Measurements from ENCODE around the gene IL25.
A peak's percentile ranks its signal among the peaks of the same experiment; 100 is the strongest.

IL25 gene

DNA sequence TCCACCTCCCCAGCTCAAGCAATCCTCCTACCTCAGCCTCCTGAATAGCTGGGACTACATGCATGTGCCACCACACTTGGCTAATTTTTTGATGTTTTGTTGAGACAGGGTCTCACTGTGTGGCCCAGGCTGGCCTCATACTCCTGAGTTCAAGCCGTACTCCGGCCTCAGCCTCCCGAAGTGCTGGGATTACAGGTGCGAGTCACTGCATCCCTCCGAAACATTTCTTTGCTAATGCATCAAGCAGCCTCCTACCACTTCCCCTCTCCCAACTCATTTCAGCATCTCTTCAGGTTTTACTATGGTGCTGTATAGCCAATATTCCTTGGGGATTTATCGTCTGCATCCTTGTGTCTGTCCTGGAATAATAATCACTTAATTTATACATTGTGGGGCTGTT lies 17.6 kb upstream of the IL25 start:
- DNase-seq (ENCODE audit: low spot score), result no peak
- H3K27ac ChIP-seq (replicated peaks; ENCODE audit: low read length), result no peak overlapping the region
- H2AK5ac ChIP-seq (ENCODE audit: low read depth, low read length), result no peak overlapping the region
- H3K4me3 ChIP-seq (ENCODE audit: low read length in 2 of 2), result no peak overlapping the region
- no peak overlapping the region for H2BK5ac ChIP-seq (ENCODE audit: low read length)
- no peak overlapping the region for H3K4ac ChIP-seq (ENCODE audit: low read length)
- no peak overlapping the region for H3K23ac ChIP-seq (ENCODE audit: low read depth, low read length, poor library complexity)
- H2BK15ac ChIP-seq (ENCODE audit: low read length), result no peak overlapping the region
- H3K36me3 ChIP-seq (replicated peaks in 1 of 2; ENCODE audit: control insufficient read depth in 2 of 2, insufficient read depth in 2 of 2, low read length in 2 of 2), result peaks cover 26 to 53% of the 10 kb centered on the region in 2 donors
- peaks cover 0 to 9% of the 10 kb centered on the region in 2 donors for H3K4me1 ChIP-seq (ENCODE audit: control insufficient read depth in 2 of 2, insufficient read depth in 1 of 2, low read depth in 1 of 2, low read length in 2 of 2)
- H2BK12ac ChIP-seq (ENCODE audit: low read length), result no peak overlapping the region
- peak overlapping the region; percentile 22 for H3K14ac ChIP-seq (ENCODE audit: low read length)
- WGBS, 2 donors (ENCODE audit: extremely low coverage in 2 of 2, insufficient read length in 2 of 2, insufficient replicate concordance in 1 of 2), result no CpG with 5 or more reads among the region's 6 CpGs
- H3K18ac ChIP-seq (ENCODE audit: low read length), result no peak overlapping the region
- peaks cover 0 to 3% (median 0%) of the 10 kb centered on the region in 3 experiments for H3K27me3 ChIP-seq (ENCODE audit: control insufficient read depth in 3 of 3, insufficient read depth in 3 of 3, low read depth in 1 of 3, low read length in 3 of 3)
- H2BK120ac ChIP-seq (ENCODE audit: low read depth, low read length), result no peak overlapping the region
- no peaks in the 10 kb centered on the region for H3K9me3 ChIP-seq (replicated peaks in 1 of 2; ENCODE audit: control insufficient read depth in 2 of 2, insufficient read depth in 1 of 2, low read depth in 1 of 2, low read length in 2 of 2)
- H3K9ac ChIP-seq (ENCODE audit: low read depth, low read length, poor library complexity), result no peak overlapping the region
- no peak overlapping the region for H3K4me2 ChIP-seq (ENCODE audit: insufficient read depth, low read length, poor library complexity, severe bottlenecking)
- no peak overlapping the region for H4K8ac ChIP-seq (ENCODE audit: low read depth, low read length)
- H3K79me1 ChIP-seq (ENCODE audit: low read depth, low read length), result peaks cover 1% of the 10 kb centered on the region
- H2AFZ ChIP-seq (ENCODE audit: low read length), result no peak overlapping the region
- no peak overlapping the region for H4K91ac ChIP-seq (ENCODE audit: low read depth, low read length, poor library complexity)

DNA sequence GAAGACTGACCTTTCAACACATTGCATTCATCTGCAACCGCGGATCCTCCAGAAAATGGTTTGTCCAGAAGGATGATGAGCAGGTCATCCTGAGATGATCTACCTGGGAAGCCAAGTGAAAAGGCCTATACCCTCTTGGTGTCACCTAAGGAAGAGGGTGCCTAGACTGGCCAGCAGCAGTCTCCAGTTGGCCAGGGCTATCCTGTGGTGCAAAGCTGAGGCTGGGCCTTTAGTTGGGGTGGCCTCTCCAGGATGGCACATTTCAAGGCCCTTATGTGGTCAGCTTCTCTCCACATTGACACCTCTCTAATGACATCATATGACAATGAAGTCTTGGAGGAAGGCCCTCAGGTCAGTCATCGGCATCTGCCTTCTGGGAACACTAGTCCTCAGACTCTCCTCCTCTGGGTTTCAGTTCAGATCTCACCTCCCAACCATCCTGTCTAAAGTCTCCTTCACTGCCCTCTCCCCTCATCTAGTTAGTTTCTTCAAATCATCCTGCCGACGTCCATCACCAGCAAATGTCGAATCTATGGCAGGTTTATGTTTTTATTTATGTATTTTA lies 16.7 kb upstream of the IL25 start:
- WGBS, 2 donors (ENCODE audit: extremely low coverage in 2 of 2, insufficient read length in 2 of 2, insufficient replicate concordance in 1 of 2), result no CpG with 5 or more reads among the region's 6 CpGs
- no peak overlapping the region for H3K18ac ChIP-seq (ENCODE audit: low read length)
- no peak overlapping the region for H3K4me3 ChIP-seq (ENCODE audit: low read length in 2 of 2)

GRCh38 chr14:23356662-23357061 lies 15.9 kb upstream of the IL25 start:
- Histone ChIP-seq H3K9me3 (replicated peaks in 1 of 2; ENCODE audit: control insufficient read depth in 2 of 2, insufficient read depth in 1 of 2, low read depth in 1 of 2, low read length in 2 of 2) (no peaks in the 10 kb centered on the region), H2BK15ac (ENCODE audit: low read length) (no peak overlapping the region), H2BK5ac (ENCODE audit: low read length) (no peak overlapping the region), H3K9ac (ENCODE audit: low read depth, low read length, poor library complexity) (no peak overlapping the region), H3K4me3 (ENCODE audit: low read length in 2 of 2) (no peak overlapping the region), H2BK12ac (ENCODE audit: low read length) (no peak overlapping the region), H3K4ac (ENCODE audit: low read length) (no peak overlapping the region), H4K8ac (ENCODE audit: low read depth, low read length) (no peak overlapping the region), H3K23ac (ENCODE audit: low read depth, low read length, poor library complexity) (no peak overlapping the region), H3K36me3 (replicated peaks in 1 of 2; ENCODE audit: control insufficient read depth in 2 of 2, insufficient read depth in 2 of 2, low read length in 2 of 2) (peaks cover 38 to 62% of the 10 kb centered on the region in 2 donors), H2BK120ac (ENCODE audit: low read depth, low read length) (no peak overlapping the region), H3K14ac (ENCODE audit: low read length) (no peak overlapping the region), H3K4me1 (ENCODE audit: control insufficient read depth in 2 of 2, insufficient read depth in 1 of 2, low read depth in 1 of 2, low read length in 2 of 2) (peaks cover 0 to 5% of the 10 kb centered on the region in 2 donors), H3K18ac (ENCODE audit: low read length) (no peak overlapping the region), H3K4me2 (ENCODE audit: insufficient read depth, low read length, poor library complexity, severe bottlenecking) (no peak overlapping the region), H3K27ac (replicated peaks; ENCODE audit: low read length) (no peak overlapping the region), H2AK5ac (ENCODE audit: low read depth, low read length) (no peak overlapping the region), H4K91ac (ENCODE audit: low read depth, low read length, poor library complexity) (no peak overlapping the region), H3K27me3 (ENCODE audit: control insufficient read depth in 3 of 3, insufficient read depth in 3 of 3, low read depth in 1 of 3, low read length in 3 of 3) (peaks cover 0 to under 1% (median 0%) of the 10 kb centered on the region in 3 experiments), H2AFZ (ENCODE audit: low read length) (no peak overlapping the region), H3K79me1 (ENCODE audit: low read depth, low read length) (peaks cover 1% of the 10 kb centered on the region)
- WGBS, 2 donors (ENCODE audit: extremely low coverage in 2 of 2, insufficient read length in 2 of 2, insufficient replicate concordance in 1 of 2), result no CpG with 5 or more reads among the region's 4 CpGs
- no peak for DNase-seq (ENCODE audit: low spot score)

More for the DNA sequence above, 16.7 kb upstream of the IL25 start:
- peaks cover 1% of the 10 kb centered on the region for H3K79me1 ChIP-seq (ENCODE audit: low read depth, low read length)
- no peak overlapping the region for H3K9ac ChIP-seq (ENCODE audit: low read depth, low read length, poor library complexity)
- no peak for DNase-seq (ENCODE audit: low spot score)
- H2AFZ ChIP-seq (ENCODE audit: low read length), result no peak overlapping the region
- H2BK5ac ChIP-seq (ENCODE audit: low read length), result no peak overlapping the region
- no peak overlapping the region for H2AK5ac ChIP-seq (ENCODE audit: low read depth, low read length)
- H3K27me3 ChIP-seq (ENCODE audit: control insufficient read depth in 3 of 3, insufficient read depth in 3 of 3, low read depth in 1 of 3, low read length in 3 of 3), result peaks cover 0 to 3% (median 0%) of the 10 kb centered on the region in 3 experiments
- peaks cover 35 to 61% of the 10 kb centered on the region in 2 donors for H3K36me3 ChIP-seq (replicated peaks in 1 of 2; ENCODE audit: control insufficient read depth in 2 of 2, insufficient read depth in 2 of 2, low read length in 2 of 2)
- no peak overlapping the region for H4K91ac ChIP-seq (ENCODE audit: low read depth, low read length, poor library complexity)
- no peak overlapping the region for H3K27ac ChIP-seq (replicated peaks; ENCODE audit: low read length)
- no peak overlapping the region for H2BK12ac ChIP-seq (ENCODE audit: low read length)
- peaks cover 0 to 9% of the 10 kb centered on the region in 2 donors for H3K4me1 ChIP-seq (ENCODE audit: control insufficient read depth in 2 of 2, insufficient read depth in 1 of 2, low read depth in 1 of 2, low read length in 2 of 2)
- H4K8ac ChIP-seq (ENCODE audit: low read depth, low read length), result no peak overlapping the region
- no peak overlapping the region for H2BK120ac ChIP-seq (ENCODE audit: low read depth, low read length)
- H3K4ac ChIP-seq (ENCODE audit: low read length), result no peak overlapping the region
- H3K4me2 ChIP-seq (ENCODE audit: insufficient read depth, low read length, poor library complexity, severe bottlenecking), result no peak overlapping the region
- no peak overlapping the region for H2BK15ac ChIP-seq (ENCODE audit: low read length)
- no peaks in the 10 kb centered on the region for H3K9me3 ChIP-seq (replicated peaks in 1 of 2; ENCODE audit: control insufficient read depth in 2 of 2, insufficient read depth in 1 of 2, low read depth in 1 of 2, low read length in 2 of 2)
- no peak overlapping the region for H3K23ac ChIP-seq (ENCODE audit: low read depth, low read length, poor library complexity)
- no peak overlapping the region for H3K14ac ChIP-seq (ENCODE audit: low read length)

DNA sequence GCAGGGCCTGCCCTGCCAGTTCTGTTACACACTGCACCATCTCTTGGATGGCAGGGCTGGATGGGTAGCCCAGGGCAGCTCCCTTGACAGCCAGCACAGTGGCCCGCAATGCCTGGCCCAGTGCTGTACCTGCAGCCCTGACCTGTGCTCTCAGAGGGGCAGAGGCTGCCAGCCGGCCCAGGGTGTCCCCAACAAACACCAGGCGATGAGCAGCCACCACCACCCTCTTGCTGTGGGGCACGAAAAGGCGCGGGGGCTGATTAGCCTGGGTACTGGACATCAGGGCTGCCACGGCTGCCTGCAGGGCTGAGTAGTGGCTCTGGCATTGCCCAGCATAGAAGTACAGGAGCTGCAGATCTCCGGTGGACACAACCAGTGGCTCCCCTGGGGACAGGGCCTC lies 15.3 kb upstream of the IL25 start:
- Histone ChIP-seq H2BK5ac (ENCODE audit: low read length) (peak overlapping the region; percentile 20), H2AFZ (ENCODE audit: low read length) (no peak overlapping the region), H2BK15ac (ENCODE audit: low read length) (no peak overlapping the region), H3K36me3 (replicated peaks in 1 of 2; ENCODE audit: control insufficient read depth in 2 of 2, insufficient read depth in 2 of 2, low read length in 2 of 2) (peaks cover 38 to 68% of the 10 kb centered on the region in 2 donors), H3K9me3 (replicated peaks in 1 of 2; ENCODE audit: control insufficient read depth in 2 of 2, insufficient read depth in 1 of 2, low read depth in 1 of 2, low read length in 2 of 2) (no peaks in the 10 kb centered on the region), H4K8ac (ENCODE audit: low read depth, low read length) (no peak overlapping the region), H3K79me1 (ENCODE audit: low read depth, low read length) (peaks cover 1% of the 10 kb centered on the region), H2BK12ac (ENCODE audit: low read length) (no peak overlapping the region), H3K14ac (ENCODE audit: low read length) (no peak overlapping the region), H3K4me1 (ENCODE audit: control insufficient read depth in 2 of 2, insufficient read depth in 1 of 2, low read depth in 1 of 2, low read length in 2 of 2) (peaks cover 3 to 4% of the 10 kb centered on the region in 2 donors), H3K9ac (ENCODE audit: low read depth, low read length, poor library complexity) (no peak overlapping the region), H3K27me3 (ENCODE audit: control insufficient read depth in 3 of 3, insufficient read depth in 3 of 3, low read depth in 1 of 3, low read length in 3 of 3) (no peaks in the 10 kb centered on the region), H2BK120ac (ENCODE audit: low read depth, low read length) (no peak overlapping the region), H2AK5ac (ENCODE audit: low read depth, low read length) (no peak overlapping the region), H3K4me2 (ENCODE audit: insufficient read depth, low read length, poor library complexity, severe bottlenecking) (no peak overlapping the region), H3K4me3 (ENCODE audit: low read length in 2 of 2) (no peak overlapping the region), H4K91ac (ENCODE audit: low read depth, low read length, poor library complexity) (peak overlapping the region; percentile 27), H3K4ac (ENCODE audit: low read length) (no peak overlapping the region), H3K23ac (ENCODE audit: low read depth, low read length, poor library complexity) (peak overlapping the region; percentile 13), H3K18ac (ENCODE audit: low read length) (no peak overlapping the region), H3K27ac (replicated peaks; ENCODE audit: low read length) (no peak overlapping the region)
- no CpG with 5 or more reads among the region's 8 CpGs for whole genome bisulfite sequencing, 2 donors (ENCODE audit: extremely low coverage in 2 of 2, insufficient read length in 2 of 2, insufficient replicate concordance in 1 of 2)
- DNase-seq (ENCODE audit: low spot score), result no peak
